ENCODE measurements around the gene AKR1B15.

- TF ChIP-seq, protein P1, sequence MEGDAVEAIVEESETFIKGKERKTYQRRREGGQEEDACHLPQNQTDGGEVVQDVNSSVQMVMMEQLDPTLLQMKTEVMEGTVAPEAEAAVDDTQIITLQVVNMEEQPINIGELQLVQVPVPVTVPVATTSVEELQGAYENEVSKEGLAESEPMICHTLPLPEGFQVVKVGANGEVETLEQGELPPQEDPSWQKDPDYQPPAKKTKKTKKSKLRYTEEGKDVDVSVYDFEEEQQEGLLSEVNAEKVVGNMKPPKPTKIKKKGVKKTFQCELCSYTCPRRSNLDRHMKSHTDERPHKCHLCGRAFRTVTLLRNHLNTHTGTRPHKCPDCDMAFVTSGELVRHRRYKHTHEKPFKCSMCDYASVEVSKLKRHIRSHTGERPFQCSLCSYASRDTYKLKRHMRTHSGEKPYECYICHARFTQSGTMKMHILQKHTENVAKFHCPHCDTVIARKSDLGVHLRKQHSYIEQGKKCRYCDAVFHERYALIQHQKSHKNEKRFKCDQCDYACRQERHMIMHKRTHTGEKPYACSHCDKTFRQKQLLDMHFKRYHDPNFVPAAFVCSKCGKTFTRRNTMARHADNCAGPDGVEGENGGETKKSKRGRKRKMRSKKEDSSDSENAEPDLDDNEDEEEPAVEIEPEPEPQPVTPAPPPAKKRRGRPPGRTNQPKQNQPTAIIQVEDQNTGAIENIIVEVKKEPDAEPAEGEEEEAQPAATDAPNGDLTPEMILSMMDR (IDR thresholded peaks at IDR 0.05): no peak
- no peak for TF ChIP-seq POLR2A (IDR thresholded peaks at IDR 0.05)
These were observed 38.8 kb downstream of the AKR1B15 start for GRCh38 chr7:134587750-134588149.

Data from testis (tissue), 2 donors.